ENCODE results near the gene TUBGCP6. TPM values are rescaled to one million over a fixed set of nuclear protein-coding genes. Genes with fewer than 3 reads are reported as not detected.
"Not testable (repeated sequence)": the region's sequence is repeated elsewhere in the genome, so short reads cannot be mapped to it uniquely, and the experiment has no call there.

Gene TUBGCP6
- total RNA-seq, 4 donors from 2014 or later = 64.6 to 102 (median 80.3) TPM

GRCh38 chr22:50171319-50171964 is 73.4 kb downstream of the TUBGCP6 start:
- no peak overlapping the region for H3K27ac ChIP-seq
- H3K4me3 ChIP-seq (replicated peaks in 1 of 3) = peak overlapping the region in 2 of 3 donors; percentile 35 to 50
- DNase-seq = peak; percentile 38 to 43
- no peaks in the 10 kb centered on the region for H3K27me3 ChIP-seq
- no peaks in the 10 kb centered on the region for H3K9me3 ChIP-seq
- no peak for TF ChIP-seq POLR2A (IDR thresholded peaks at IDR 0.05)
- TF ChIP-seq CTCF (IDR thresholded peaks at IDR 0.05) = no peak
- peaks cover 5 to 16% of the 10 kb centered on the region in 2 donors for H3K4me1 ChIP-seq
- no peaks in the 10 kb centered on the region for H3K36me3 ChIP-seq
- intact Hi-C loops (cut with DNase I) = no loop called here
- WGBS, 2 donors = 51 to 57% methylated on average over 5 to 7 of the region's 15 CpGs

- no peak for TF ChIP-seq CTCF (IDR thresholded peaks at IDR 0.05)
- peak in 1 of 2 donors; percentile 14 for TF ChIP-seq POLR2A (IDR thresholded peaks at IDR 0.05)
- intact Hi-C loops (cut with DNase I) = no loop called here
- WGBS, 2 donors = 22 to 42% methylated on average over 6 to 7 of the region's 105 CpGs
- peak; percentile 34 to 36 for DNase-seq
- peaks cover 5 to 16% of the 10 kb centered on the region in 2 donors for H3K4me1 ChIP-seq
- no peak within 1 kb of the TSS for H3K27ac ChIP-seq
- H3K9me3 ChIP-seq = no peaks in the 10 kb centered on the region
- H3K36me3 ChIP-seq = no peaks in the 10 kb centered on the region
- peak within 1 kb of the TSS in 2 of 3 donors; percentile 35 to 50 for H3K4me3 ChIP-seq (replicated peaks in 1 of 3)
- H3K27me3 ChIP-seq = no peaks in the 10 kb centered on the region
Measured at GRCh38 chr22:50170453-50171318, 74.1 kb downstream of the TUBGCP6 start, which contains the start of gene PANX2. PANX2 (plus strand) TSS chr22:50170731; CDS start chr22:50170731, 0 bp downstream.

- intact Hi-C loops (cut with DNase I) = no loop called here
- H3K36me3 ChIP-seq = no peaks in the 10 kb centered on the region
Measured at GRCh38 chr22:50169774-50170341, 75.0 kb downstream of the TUBGCP6 start.

GRCh38 chr22:50169181-50169759 is 75.6 kb downstream of the TUBGCP6 start:
- intact Hi-C loops (cut with DNase I) = no loop called here
- DNase-seq = no peak
- Histone ChIP-seq H3K27ac (no peak overlapping the region), H3K36me3 (no peaks in the 10 kb centered on the region), H3K9me3 (no peaks in the 10 kb centered on the region), H3K27me3 (no peaks in the 10 kb centered on the region), H3K4me3 (replicated peaks in 1 of 3) (peak overlapping the region in 1 of 3 donors; percentile 46), H3K4me1 (peaks cover 5 to 16% of the 10 kb centered on the region in 2 donors)
- WGBS, 2 donors = 28 to 37% methylated on average over 24 of the region's 36 CpGs
- no peak for TF ChIP-seq CTCF (IDR thresholded peaks at IDR 0.05)
- TF ChIP-seq POLR2A (IDR thresholded peaks at IDR 0.05) = no peak

More at GRCh38 chr22:50169774-50170341, 75.0 kb downstream of the TUBGCP6 start:
- Histone ChIP-seq H3K4me1 (peaks cover 5 to 16% of the 10 kb centered on the region in 2 donors), H3K9me3 (no peaks in the 10 kb centered on the region), H3K27me3 (no peaks in the 10 kb centered on the region), H3K4me3 (replicated peaks in 1 of 3) (peak overlapping the region in 1 of 3 donors; percentile 46), H3K27ac (no peak overlapping the region)
- peak; percentile 46 to 50 for DNase-seq
- WGBS, 2 donors = 4% methylated on average over 5 of the region's 70 CpGs; no CpG with 5 or more reads in 1 of the 2 donors
- TF ChIP-seq CTCF (IDR thresholded peaks at IDR 0.05) (peak in 1 of 6 experiments; percentile 14), POLR2A (IDR thresholded peaks at IDR 0.05) (peak in 1 of 2 donors; percentile 39)

GRCh38 chr22:50168490-50169180 is 76.2 kb downstream of the TUBGCP6 start:
- H3K27me3 ChIP-seq; H3K36me3 ChIP-seq; H3K4me3 ChIP-seq (replicated peaks in 1 of 3); intact Hi-C loops (cut with DNase I); H3K27ac ChIP-seq; DNase-seq; H3K9me3 ChIP-seq: not testable (repeated sequence)
- WGBS, 2 donors = 78 to 80% methylated on average over 5 of the region's 5 CpGs
- peaks cover 5 to 16% of the 10 kb centered on the region in 2 donors for H3K4me1 ChIP-seq

Data from thyroid gland (tissue), 4 donors.